Activated T-cell treated with anti-CD3 and anti-CD28 coated beads for 48 hours (primary cell): ENCODE results near the gene ABRACL.
A peak's percentile ranks its signal among the peaks of the same experiment; 100 is the strongest.
"Not testable (repeated sequence)": the region's sequence is repeated elsewhere in the genome, so short reads cannot be mapped to it uniquely, and the experiment has no call there.

Source experiments
- DNase-seq: peaks from one replicate; pipeline ENCODE4 v3.0.0-alpha.2; 2020; ENCODE audit warnings: low read depth

Gene ABRACL, protein sequence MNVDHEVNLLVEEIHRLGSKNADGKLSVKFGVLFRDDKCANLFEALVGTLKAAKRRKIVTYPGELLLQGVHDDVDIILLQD

DNA sequence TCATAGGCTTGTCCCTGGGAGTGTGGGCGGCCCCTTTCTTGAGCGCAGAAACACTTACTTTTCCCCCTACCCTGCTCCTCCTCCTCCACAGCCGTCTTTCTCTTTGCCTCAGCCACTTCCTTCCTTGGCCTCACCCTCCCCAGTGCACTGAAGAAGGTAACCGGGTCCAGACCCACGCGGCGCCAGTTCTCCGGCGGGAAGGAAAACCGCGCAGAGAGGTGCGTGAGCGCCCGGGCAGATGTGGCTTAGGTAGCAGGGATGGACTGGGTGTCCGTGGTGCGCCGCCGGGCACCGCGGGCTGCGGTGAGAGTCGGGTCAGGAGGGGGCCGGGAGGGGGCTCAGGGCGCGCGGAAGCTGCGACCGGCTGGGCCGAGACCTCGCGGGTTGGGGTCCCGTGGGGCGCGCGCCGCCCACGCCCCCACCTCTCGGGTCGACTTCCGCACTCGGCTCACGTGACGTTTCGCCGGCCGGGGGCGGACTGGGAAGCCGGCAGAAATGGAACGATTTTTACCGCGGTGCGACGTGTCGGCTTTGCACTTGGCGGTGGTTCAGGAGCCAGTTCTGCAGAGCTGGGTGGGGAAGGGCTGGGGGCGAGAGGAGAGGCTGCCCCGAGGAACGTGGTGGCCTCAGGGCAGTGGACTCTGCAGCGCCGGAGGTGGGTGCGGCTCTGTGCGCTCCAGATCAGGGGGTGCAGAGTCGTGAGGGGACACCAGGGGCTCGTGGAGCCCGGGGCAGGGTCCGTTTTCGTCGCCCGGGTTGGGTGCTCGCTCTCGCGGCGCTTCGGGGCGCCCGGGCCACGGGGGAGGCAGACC is at the start of gene ABRACL:
ABRACL (plus strand) TSS at position 88 of the 812 bp plus-strand sequence. CDS start 5,416 bp downstream, outside the sequence.
- DNase-seq, result peak; percentile 74

DNA sequence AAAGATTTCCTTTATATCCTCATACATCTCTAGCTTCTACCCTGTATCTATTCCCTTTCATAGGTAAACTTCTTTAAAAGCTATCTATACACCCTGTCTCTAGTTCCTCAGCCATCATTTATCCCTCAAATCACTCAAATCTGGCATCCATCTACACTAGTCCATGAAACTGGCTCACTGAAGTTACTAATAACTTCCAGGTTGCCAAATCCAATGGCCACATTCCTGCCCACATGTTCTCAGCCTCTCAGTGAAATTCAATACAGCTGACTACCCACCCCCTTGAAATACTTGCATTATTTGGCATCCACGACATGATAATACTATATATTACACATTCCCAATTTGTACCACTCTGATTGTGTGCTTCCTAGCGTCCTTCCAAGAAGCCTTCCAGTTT is 49.2 kb upstream of the ABRACL start:
- DNase-seq, result no peak

DNA sequence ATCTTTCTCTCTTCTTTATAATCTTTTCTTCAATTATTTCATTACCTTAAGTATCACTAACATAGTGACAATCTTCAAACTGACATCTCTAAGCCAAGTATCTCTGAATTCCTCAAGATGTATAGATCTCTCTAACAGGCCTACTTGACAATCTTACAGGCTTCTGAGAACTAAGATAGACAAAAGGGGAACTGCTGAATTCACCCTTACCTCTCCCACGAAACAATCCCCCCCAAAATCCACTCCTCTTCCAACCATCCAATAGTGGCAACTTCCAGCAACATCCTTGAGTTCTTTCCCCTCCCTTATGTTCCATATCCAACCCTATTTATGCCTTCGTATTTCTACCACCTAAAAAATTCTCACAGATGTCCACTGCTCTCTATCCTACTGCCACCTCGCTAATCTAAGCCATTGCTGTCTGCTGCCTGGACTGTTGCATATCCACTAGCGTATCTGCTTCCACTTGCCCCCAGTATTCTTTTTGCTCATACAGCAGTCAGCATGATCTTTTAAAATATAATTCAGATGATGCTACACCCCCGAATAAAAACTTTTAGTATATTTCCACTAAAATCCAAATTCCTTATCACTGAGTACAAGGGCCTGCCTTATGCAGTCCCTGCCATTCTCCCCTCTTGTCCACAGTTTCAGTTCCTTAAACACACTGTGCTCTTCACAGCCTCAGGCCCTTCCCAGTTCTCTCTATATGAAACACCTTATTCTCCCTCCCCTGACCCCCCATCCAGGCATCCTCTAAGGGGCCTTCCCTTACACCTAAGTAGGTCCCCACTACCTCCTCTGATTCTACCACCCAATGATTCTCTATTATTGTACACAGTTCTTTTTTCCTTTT is 48.5 kb upstream of the ABRACL start:
- DNase-seq, result no peak

DNA sequence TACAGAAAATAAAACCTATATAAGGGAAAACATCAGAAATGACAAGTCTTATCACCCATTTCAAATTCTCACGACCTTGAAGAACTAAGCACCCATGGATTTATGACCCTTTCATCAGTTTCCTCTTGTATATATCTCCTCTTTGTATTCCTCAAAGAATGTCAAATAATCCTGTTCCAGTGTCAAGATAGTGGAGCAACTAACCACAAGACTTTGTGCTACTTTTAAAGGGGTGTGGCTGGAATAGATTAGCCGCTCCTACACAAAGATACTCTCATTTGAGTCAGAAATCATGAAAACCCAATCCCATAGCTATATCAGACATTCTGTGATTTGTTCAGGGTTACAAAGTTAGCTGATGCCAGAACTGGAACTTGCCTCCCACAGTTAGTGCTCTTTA is 47.1 kb upstream of the ABRACL start:
- DNase-seq, result no peak

DNA sequence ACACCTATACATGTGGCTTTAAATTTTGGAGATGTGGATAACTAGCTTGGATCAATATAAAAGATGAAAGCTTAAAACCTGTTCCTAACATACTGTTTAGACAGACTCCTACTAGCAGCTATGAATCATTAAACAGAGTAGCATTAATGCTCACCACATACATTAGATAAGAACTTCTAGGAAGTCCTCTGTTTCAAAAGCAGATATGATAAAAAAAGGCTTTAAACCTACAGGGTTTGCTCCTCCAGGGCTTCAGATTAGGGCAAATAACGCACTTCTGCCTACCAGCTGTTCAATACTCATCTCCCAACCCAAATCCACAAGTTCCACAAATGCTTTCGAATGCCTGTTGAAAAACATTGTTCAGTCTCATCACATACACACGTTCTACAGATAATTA is 42.0 kb upstream of the ABRACL start:
- no peak for DNase-seq

DNA sequence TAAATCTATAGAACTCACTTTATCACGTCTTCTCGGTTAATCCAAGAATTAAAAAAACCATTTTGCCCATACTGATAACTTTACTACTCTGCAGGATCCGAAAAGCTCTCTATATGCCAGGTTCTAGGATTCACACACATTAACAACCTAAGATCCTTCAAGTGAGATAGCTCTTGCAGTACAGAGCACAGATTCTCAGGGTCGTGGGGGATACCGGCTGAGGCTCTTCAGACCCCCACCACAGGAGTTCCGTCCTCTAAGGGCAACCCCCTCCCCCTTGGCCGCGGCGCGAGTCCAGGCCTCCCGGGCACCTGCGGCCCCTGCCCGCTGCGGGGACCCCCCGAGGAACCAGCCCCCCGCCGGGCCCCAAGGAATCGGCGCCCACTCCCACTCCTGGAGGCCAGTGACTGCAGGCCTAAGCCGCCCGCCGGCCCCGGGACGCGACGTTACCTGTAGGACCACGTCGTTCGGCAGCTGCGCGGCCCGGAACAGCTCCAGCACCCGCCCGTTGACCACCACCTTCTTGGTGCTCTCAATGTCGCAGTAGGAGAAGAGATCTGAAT is 41.4 kb upstream of the ABRACL start:
- DNase-seq, result no peak

DNA sequence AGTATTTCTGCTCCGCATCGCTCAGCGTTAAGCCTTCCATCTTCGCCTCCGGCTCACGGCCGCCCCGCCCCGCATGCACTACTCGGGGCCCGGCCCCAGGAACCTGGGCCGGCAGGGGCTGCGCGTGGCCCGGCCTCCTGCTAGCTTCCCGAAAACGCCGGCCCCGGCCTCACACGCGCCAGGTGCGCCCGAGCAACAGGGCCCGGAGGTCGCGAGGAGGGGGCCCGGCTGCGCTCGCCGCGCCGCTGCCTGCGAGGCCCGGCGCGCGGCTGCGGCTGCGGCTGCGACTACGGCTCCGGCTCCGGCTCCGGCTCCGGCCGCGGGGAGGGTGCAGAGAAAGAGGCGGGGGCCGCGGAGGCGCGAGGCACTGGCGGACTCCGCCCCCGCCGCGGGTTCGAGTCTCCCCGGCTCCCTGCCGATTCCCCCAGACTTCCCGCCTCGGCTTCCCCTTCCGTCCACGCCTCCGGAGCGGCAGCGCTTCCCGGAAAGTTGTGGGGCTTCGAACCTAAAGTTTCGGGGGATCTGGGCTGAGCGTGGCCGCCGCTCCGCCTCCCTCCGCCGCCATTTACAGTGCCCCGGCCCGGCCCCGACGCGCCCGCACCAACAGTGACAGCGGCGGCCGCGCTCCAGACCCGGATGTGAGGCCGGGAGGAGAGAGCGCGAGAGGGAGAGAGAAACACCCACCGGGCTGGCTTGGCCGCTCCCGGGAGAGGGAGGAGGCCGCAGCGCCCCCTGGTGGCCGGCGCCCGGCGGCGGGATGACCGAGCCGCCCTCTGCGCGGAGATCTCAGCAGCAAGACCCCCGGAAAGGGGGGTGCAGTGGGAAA is 40.7 kb upstream of the ABRACL start, which contains the start of gene REPS1:
REPS1 (minus strand) TSS at position 611 of the 826 bp plus-strand sequence; CDS start at position 40, 571 bp downstream.
- DNase-seq, result peak; percentile 94

DNA sequence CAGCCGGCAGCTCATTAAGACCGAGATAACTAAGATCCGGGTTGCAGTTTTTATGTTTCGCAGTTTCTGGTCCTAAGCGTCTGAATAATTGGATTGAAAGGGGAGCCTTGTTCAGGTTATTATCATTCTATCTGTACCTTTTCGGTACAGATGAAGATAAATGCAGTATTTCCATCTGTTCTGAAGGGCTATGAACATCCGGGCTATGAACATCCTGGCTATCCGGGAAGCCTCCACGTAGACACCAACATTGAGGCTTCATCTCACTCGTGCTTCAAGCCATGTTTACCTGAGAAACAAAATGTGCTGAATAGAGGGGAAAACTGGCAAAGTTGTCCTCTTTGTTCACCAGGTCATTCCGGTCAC is 40.1 kb upstream of the ABRACL start:
- DNase-seq, result no peak

DNA sequence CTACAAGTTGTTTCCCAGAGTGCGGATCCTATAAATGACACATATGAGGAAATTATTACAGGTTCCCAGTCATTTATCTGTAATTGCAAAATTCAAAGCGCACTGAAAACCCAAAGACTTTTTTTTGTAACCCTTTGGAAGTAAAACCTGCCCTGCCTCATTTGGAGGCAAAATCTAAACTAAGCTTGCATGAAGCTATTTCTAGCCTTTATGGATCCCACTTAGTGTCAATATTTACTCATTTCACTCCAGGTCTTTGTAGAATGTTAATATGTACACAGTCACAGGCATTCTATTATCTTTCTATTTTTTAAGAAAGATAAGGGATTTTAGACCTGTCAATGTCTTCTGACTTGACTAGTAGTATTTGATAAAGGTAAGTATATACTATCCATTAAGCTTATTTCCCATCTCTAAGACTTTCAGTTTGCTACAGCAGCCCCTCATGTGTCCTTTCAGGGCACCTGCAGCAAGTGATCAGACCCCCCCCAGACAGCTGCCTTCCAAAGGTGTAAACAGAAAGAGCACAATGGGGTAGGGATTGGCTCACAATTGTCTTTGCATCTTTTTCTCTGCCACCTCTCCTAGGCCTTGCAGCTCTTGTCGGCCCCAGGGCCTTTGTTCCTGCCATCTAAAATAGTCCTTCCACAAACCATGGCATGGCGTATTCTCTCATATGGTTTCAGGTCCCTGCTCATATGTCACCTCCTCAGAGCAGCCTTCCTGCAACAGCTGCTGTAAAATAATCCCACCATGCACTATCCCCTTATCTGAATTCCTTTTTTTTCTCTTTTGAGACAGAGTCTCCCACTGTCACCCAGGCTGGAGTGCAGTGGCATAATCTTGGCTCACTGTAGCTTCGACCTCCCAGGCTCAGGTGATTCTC is 39.2 kb upstream of the ABRACL start:
- no peak for DNase-seq

DNA sequence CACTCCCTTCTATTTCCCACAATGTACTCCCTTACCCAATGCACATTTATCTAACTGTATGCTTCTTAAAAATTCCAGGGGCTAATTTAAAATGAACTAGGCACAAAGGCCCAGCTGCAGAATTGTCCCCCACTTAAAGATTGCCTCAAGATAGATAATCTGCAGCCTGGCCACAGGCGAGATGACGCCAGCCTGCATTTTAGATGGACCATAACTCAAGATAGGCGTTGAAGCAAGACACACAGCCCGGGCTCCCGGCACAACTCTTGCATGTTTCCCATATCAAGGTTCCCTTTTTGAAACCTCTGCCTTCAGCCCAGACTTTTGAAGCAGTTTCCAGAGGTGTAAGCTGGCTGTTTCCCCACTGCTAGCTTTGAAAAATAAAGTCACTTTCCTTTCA is 37.3 kb upstream of the ABRACL start:
- DNase-seq, result no peak

DNA sequence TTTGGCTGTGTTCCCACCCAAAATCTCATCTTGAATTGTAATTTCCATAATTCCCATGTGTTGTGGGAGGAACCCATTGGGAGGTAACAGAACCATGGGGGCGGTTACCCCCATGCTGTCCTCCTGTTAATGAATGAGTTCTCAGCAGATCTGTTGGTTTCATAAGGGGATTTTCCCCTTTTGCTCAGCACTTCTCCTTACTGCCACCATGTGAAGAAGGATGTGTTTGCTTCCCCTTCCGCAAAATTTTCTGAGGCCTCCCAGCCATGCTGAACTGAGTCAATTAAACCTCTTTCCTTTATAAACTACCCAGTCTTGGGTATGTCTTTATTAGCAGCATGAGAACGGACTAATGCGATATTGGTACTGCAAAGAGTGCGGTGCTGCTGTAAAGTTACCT is 35.6 kb upstream of the ABRACL start:
- not testable (repeated sequence) for DNase-seq

DNA sequence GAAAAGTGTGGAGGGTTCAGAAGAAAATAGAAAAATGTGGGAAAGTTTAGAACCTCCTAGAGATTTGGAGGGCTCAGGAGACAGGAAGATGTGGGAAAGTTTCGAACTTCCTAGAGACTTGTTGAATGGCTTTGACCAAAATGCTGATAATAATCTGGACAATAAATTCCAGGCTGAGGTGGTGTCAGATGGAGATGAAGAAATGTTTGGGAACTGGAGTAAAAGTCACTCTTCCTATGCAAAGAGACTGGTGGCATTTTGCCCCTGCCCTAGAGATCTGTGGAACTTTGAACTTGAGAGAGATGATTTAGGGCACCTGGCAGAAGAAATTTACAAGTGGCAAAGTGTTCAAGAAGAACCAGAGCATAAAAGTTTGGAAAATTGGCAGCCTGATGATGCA is 35.1 kb upstream of the ABRACL start:
- not testable (repeated sequence) for DNase-seq

DNA sequence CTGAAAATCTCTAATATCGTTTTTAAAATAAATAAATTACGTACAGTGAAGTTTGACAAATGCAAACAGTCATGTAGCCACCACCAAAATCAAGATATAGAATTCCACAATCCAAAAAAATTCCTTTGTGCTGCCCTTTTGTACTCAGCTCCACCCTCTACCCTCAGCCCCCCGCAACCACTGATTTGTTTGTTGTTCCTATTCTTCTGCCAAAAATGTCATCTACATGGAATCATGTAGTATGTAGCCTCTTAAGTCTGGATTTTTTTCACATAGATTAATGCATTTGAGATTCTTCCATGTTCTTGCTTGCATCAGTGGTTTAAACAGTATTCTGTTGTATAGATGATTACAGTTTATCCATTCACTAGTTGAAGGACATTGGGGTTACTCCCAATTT is 32.0 kb upstream of the ABRACL start:
- DNase-seq, result no peak

DNA sequence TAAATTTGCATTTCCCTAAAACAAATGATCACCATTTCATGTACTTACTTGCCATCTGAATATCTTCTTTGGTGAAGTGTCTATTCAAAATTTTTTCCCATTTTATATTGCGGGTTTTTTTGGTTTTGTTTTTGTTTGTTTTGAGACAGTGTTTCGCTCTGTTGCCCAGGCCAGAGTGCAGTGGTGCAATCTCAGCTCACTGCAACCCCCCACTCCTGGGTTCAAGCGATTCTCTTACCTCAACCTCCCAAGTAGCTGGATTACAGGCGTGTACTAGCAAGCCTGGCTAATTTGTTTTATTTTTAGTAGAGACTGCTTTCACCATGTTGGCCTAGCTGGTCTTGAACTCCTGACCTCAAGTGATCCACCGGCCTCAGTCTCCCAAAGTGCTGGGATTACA is 31.4 kb upstream of the ABRACL start:
- DNase-seq, result no peak

DNA sequence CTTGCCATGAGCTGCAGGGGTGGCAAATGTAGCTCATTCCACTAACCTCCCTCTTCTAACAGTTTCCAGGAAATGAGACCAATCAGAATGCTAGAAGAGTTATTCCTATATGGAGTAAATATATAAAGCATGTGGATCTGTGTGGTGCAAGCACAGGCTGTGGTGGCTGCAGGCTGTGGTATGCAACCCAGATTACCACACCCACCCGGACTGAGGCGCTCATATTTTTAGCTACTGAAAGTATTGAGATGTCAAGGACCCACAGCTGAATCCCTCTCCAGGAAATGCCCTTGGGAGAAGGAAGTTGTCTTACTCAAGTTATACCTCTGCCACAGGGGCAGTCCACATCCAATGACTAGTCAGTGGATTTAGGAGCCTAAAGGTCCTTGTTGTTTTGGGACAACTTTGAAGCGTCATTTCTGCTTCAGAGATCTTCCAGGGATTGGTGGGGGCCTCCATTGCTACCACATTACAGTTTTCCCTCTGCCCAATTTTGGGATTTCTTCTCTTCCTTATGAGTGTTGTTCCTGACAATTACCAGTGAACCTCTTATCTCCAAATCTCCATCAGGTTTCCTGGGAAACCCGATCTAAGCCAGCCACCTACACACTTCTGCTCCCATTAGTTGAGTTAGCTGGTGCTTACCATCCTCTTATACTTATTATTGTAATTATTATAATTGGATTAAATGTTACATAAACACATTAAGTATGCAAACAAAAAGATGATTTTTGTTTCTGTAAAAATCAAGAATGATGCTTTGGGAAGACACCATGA is 28.4 kb upstream of the ABRACL start:
- no peak for DNase-seq

DNA sequence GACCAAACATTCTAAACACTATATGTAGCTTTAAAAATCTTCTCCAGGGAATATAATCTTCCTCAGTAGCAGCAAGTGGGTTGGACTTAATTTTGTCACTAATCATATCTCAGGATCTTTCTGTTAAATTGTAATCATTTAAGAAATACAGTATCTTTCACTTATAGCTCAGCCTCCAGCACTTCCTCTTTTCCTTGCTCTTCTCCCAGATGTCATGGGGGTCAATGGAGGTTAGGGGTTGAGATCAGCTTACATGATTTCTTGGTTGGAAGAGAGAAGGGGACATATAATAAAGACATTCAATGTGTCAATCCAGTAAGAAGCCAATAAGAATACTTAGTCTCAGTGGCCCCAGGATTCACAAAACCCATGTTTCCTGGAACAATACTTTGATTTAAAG is 24.8 kb upstream of the ABRACL start:
- no peak for DNase-seq

DNA sequence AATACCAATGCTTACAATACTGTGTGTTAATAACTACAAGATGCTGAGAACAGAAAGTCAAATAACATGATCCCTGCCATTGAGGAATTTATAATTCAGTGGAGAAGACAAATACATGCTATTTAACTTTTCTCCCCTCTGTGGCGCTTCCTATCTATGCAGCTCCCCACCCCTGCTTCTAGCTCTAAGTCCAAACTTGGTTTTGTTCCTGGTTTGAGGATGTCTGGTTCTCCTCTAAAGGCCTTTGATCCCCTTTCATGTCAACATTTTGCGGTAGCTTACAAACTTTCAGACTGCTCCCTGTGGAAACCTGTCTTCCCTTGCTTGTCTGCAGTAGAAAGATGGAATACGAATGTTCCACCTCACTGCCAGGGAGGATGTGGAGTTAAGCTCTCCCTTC is 22.1 kb upstream of the ABRACL start:
- no peak for DNase-seq

DNA sequence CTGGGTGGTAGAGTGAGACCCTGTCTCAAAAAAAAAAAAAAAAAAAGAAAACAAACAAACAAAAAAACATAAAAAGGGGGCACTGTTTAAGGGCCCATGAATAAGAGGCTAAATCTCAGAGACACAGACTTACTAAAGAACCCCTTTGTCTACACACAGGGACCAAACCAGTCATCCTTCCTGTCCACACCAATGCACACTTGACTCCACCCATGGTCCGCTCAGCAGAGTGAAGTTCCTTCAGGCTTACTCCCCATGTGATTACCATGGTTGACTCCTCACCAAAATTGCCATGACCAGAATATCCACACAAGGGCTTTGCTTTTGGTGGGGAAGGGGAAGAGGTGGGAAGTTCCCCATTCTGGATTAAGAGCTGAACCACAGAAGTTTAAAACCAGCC is 21.1 kb upstream of the ABRACL start:
- DNase-seq, result no peak

DNA sequence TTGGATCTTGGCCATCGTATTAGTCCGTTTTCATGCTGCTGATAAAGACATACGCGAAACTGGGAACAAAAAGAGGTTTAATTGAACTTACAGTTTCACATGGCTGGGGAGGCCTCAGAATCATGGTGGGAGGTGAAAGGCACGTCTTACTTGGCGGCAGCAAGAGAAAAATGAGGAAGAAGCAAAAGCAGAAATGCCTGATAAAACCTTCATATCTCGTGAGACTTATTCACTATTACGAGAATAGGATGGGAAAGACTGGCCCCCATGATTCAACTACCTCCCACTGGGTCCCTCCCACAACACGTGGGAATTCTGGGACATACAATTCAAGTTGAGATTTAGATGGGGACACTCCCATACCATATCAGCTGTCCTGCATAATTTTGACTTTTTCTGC is 20.4 kb upstream of the ABRACL start:
- no peak for DNase-seq

DNA sequence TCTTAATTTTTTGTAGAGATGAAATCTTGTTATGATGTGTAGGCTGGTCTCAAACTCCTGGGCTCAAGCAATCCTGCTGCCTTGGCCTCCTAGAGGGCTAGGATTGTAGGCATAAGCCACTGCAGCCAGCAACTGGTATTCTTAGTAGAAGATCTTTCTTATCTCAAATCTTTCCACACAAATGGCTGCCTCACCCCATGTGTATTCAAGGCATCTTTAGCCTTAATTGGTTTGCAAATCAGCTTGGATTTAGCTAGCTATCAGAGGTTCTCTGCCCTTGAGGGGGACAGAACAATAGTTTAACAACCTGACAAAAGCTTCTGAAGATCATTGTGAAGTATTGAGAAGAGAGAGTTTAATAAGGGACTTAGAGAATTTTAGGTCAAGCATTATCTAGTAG is 17.9 kb upstream of the ABRACL start:
- DNase-seq, result no peak
